ENCODE results near the gene IL12RB1. TPM values are rescaled to one million over a fixed set of nuclear protein-coding genes. Genes with fewer than 3 reads are reported as not detected.

Gene IL12RB1
- total and polyA plus RNA-seq, 2 of the 13 experiments (the other 11 are each of a cell fraction or from before 2014, with no cell fraction given): 0.03 to 0.04 TPM

- TF ChIP-seq ZFP91 (CRISPR knock-in tag; IDR thresholded peaks at IDR 0.05; ENCODE audit: borderline replicate concordance) (peak; percentile 46; the same call in 1 of the 2 replicates), HDAC1 (CRISPR knock-in tag; IDR thresholded peaks at IDR 0.05) (peak; percentile 58), ZFP36 (IDR thresholded peaks at IDR 0.05; ENCODE audit: borderline replicate concordance, low read depth, low read length, partially characterized antibody) (no peak), ZNF101 (CRISPR knock-in tag; IDR thresholded peaks at IDR 0.05; ENCODE audit: borderline replicate concordance, low read depth) (no peak), ZNF234 (CRISPR knock-in tag; conservative IDR thresholded peaks at IDR 0.05) (no peak), TAF1 (CRISPR knock-in tag; IDR thresholded peaks at IDR 0.05) (peak; percentile 52; the same call in 1 of the 2 replicates), HOXA5 (CRISPR knock-in tag; IDR thresholded peaks at IDR 0.05) (no peak), ZFAT (CRISPR knock-in tag; conservative IDR thresholded peaks at IDR 0.05) (no peak), ZNF282 (IDR thresholded peaks at IDR 0.05; ENCODE audit: partially characterized antibody) (no peak), IKZF1 (IDR thresholded peaks at IDR 0.05) (no peak), TOE1 (CRISPR knock-in tag; IDR thresholded peaks at IDR 0.05) (no peak), TP53 (CRISPR knock-in tag; conservative IDR thresholded peaks at IDR 0.05) (0 out of 2 replicates have a peak, but pooled peaks have one; percentile 43), ZNF207 (IDR thresholded peaks at IDR 0.05; ENCODE audit: borderline replicate concordance) (no peak), BHLHE40 (IDR thresholded peaks at IDR 0.05; ENCODE audit: low read length) (peak; percentile 68; the same call in 1 of the 2 replicates), ZMYM2 (CRISPR knock-in tag; IDR thresholded peaks at IDR 0.05) (no peak), MEIS1 (CRISPR knock-in tag; IDR thresholded peaks at IDR 0.05; ENCODE audit: borderline replicate concordance) (no peak), ATF1 (CRISPR knock-in tag; IDR thresholded peaks at IDR 0.05) (no peak), MEIS2 (CRISPR knock-in tag; IDR thresholded peaks at IDR 0.05) (no peak), ZNF737 (CRISPR knock-in tag; IDR thresholded peaks at IDR 0.05; ENCODE audit: borderline replicate concordance) (no peak), ZNF562 (CRISPR knock-in tag; IDR thresholded peaks at IDR 0.05; ENCODE audit: borderline replicate concordance) (no peak), ZNF543 (CRISPR knock-in tag; IDR thresholded peaks at IDR 0.05) (0 out of 2 replicates have a peak, but pooled peaks have one; percentile 40), KDM4B (CRISPR knock-in tag; IDR thresholded peaks at IDR 0.05) (no peak), AKAP8 (CRISPR knock-in tag; IDR thresholded peaks at IDR 0.05) (no peak)
- TF ChIP-seq, protein P1, sequence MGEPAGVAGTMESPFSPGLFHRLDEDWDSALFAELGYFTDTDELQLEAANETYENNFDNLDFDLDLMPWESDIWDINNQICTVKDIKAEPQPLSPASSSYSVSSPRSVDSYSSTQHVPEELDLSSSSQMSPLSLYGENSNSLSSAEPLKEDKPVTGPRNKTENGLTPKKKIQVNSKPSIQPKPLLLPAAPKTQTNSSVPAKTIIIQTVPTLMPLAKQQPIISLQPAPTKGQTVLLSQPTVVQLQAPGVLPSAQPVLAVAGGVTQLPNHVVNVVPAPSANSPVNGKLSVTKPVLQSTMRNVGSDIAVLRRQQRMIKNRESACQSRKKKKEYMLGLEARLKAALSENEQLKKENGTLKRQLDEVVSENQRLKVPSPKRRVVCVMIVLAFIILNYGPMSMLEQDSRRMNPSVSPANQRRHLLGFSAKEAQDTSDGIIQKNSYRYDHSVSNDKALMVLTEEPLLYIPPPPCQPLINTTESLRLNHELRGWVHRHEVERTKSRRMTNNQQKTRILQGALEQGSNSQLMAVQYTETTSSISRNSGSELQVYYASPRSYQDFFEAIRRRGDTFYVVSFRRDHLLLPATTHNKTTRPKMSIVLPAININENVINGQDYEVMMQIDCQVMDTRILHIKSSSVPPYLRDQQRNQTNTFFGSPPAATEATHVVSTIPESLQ (CRISPR knock-in tag; conservative IDR thresholded peaks at IDR 0.05): no peak
- TF ChIP-seq, protein P2, sequence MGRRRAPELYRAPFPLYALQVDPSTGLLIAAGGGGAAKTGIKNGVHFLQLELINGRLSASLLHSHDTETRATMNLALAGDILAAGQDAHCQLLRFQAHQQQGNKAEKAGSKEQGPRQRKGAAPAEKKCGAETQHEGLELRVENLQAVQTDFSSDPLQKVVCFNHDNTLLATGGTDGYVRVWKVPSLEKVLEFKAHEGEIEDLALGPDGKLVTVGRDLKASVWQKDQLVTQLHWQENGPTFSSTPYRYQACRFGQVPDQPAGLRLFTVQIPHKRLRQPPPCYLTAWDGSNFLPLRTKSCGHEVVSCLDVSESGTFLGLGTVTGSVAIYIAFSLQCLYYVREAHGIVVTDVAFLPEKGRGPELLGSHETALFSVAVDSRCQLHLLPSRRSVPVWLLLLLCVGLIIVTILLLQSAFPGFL (CRISPR knock-in tag; IDR thresholded peaks at IDR 0.05): no peak
- TF ChIP-seq, protein P3, sequence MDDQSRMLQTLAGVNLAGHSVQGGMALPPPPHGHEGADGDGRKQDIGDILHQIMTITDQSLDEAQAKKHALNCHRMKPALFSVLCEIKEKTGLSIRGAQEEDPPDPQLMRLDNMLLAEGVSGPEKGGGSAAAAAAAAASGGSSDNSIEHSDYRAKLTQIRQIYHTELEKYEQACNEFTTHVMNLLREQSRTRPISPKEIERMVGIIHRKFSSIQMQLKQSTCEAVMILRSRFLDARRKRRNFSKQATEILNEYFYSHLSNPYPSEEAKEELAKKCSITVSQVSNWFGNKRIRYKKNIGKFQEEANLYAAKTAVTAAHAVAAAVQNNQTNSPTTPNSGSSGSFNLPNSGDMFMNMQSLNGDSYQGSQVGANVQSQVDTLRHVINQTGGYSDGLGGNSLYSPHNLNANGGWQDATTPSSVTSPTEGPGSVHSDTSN (CRISPR knock-in tag; IDR thresholded peaks at IDR 0.05; ENCODE audit: borderline replicate concordance): no peak
These were observed 49.2 kb upstream of the IL12RB1 start (continued) for GRCh38 chr19:18135712-18136584.
